H1 (cell line): ENCODE data around the gene ARSI. TPM values are rescaled to one million over a fixed set of nuclear protein-coding genes. Genes with fewer than 3 reads are reported as not detected.

Experiments used
- CTCF ChIA-PET: fragments of 300-600 bp; sonication (Branson Sonifier 250); formaldehyde crosslinking; loops from one replicate; lab custom pipeline; 2021; ENCODE audit not compliant: partially characterized antibody; lab: Charles Lee
- POLR2A ChIA-PET: fragments of 300-600 bp; sonication (Branson Sonifier 250); formaldehyde crosslinking; loops from one replicate; lab custom pipeline; 2021; ENCODE audit warnings: inconsistent platforms; ENCODE audit not compliant: partially characterized antibody; lab: Charles Lee
- DNase-seq, 2 experiments: peaks; one replicate each; pipeline versions ENCODE4 v3.0.0 to v3.0.0-alpha.2; 2010 to 2022; ENCODE audit warnings: low spot score in 2 of 2, low read depth in 1 of 2, mixed read lengths in 1 of 2
- FAIRE-seq: peaks from 2 replicates; lab custom pipeline; 2011; peaks lifted over from hg19 to GRCh38; lab: Jason Lieb, UNC
- H2AFZ ChIP-seq: 2 replicates; pipeline ENCODE4 v1.8.1; 2012; ENCODE audit warnings: low read length, inconsistent platforms
- H2AK5ac ChIP-seq: 2 replicates; pipeline ENCODE4 v1.6.1; 2013; ENCODE audit warnings: low read depth, low read length
- H2BK120ac ChIP-seq: replicated peaks from 2 replicates; pipeline ENCODE3; 2013; ENCODE audit warnings: low read depth, low read length, inconsistent platforms
- H2BK12ac ChIP-seq: 2 replicates; pipeline ENCODE4 v1.6.1; 2013; ENCODE audit warnings: low read depth, low read length
- H2BK15ac ChIP-seq: 2 replicates; pipeline ENCODE4 v1.6.1; 2013; ENCODE audit warnings: low read length
- H2BK20ac ChIP-seq: 2 replicates; pipeline ENCODE4 v1.6.1; 2013; ENCODE audit warnings: low read length
- H2BK5ac ChIP-seq: 2 replicates; pipeline ENCODE4 v1.6.1; 2013; ENCODE audit warnings: low read depth, low read length
- H3K14ac ChIP-seq: 2 replicates; pipeline ENCODE4 v1.6.1; 2013; ENCODE audit warnings: inconsistent platforms; ENCODE audit not compliant: insufficient read length
- H3K18ac ChIP-seq: 2 replicates; pipeline ENCODE4 v1.6.1; 2013; ENCODE audit warnings: low read length; ENCODE audit errors: extremely low read depth
- H3K23ac ChIP-seq: 2 replicates; pipeline ENCODE4 v1.6.1; 2013; ENCODE audit warnings: inconsistent platforms; ENCODE audit not compliant: insufficient read length
- H3K23me2 ChIP-seq: 2 replicates; pipeline ENCODE4 v1.6.1; 2013; ENCODE audit warnings: low read depth, low read length
- H3K27ac ChIP-seq: 2 replicates; pipeline ENCODE4 v1.6.1; 2011; ENCODE audit warnings: low read depth, low read length, inconsistent platforms
- H3K27me3 ChIP-seq, 4 experiments: replicated peaks in 1 of 4; 1 replicate in 1 of 4; 2 replicates in 3 of 4; pipeline versions ENCODE4 v1.6.1 to v1.8.1; 2011 to 2013; ENCODE audit warnings: low read length in 3 of 4, mild to moderate bottlenecking in 3 of 4, inconsistent platforms in 2 of 4, mixed read lengths in 2 of 4, moderate library complexity in 1 of 4; ENCODE audit not compliant: control insufficient read depth in 3 of 4, insufficient read depth in 3 of 4; ENCODE audit errors: extremely low read depth in 1 of 4
- H3K36me3 ChIP-seq, 4 experiments: 2 replicates each; pipeline versions ENCODE4 v1.6.1 to v1.8.1; 2011 to 2013; ENCODE audit warnings: mild to moderate bottlenecking in 4 of 4, low read length in 3 of 4, moderate library complexity in 2 of 4, control low read depth in 1 of 4, inconsistent platforms in 1 of 4; ENCODE audit not compliant: insufficient read depth in 4 of 4, control insufficient read depth in 2 of 4
- H3K4ac ChIP-seq: replicated peaks from 2 replicates; pipeline ENCODE3; 2013; ENCODE audit warnings: low read length, low read depth, mixed read lengths, inconsistent platforms; ENCODE audit not compliant: insufficient read length
- H3K4me1 ChIP-seq, 4 experiments: replicated peaks in 1 of 4; 1 replicate in 1 of 4; 2 replicates in 3 of 4; pipeline versions ENCODE4 v1.6.1 to v1.8.1; 2011 to 2013; ENCODE audit warnings: low read length in 3 of 4, inconsistent platforms in 2 of 4, mixed read lengths in 1 of 4; ENCODE audit not compliant: insufficient read depth in 4 of 4, control insufficient read depth in 3 of 4
- H3K4me2 ChIP-seq, 2 experiments: 2 replicates each; pipeline versions ENCODE4 v1.6.1 to v1.8.1; 2011 to 2013; ENCODE audit warnings: low read depth in 2 of 2, low read length in 2 of 2, control low read depth in 1 of 2, inconsistent platforms in 1 of 2, mild to moderate bottlenecking in 1 of 2; ENCODE audit not compliant: insufficient read depth in 1 of 2
- H3K4me3 ChIP-seq, 4 experiments: fragments of 200-600, 300-600 bp in 1 of 4; sonication (generic), shearing (Covaris generic), sonication (Bioruptor Twin) in 1 of 4; 2 replicates each; pipeline versions ENCODE4 v1.5.1 to v1.8.1; 2011 to 2016; ENCODE audit warnings: low read length in 4 of 4, low read depth in 3 of 4, control low read depth in 2 of 4, inconsistent platforms in 2 of 4, mild to moderate bottlenecking in 2 of 4, mixed read lengths in 1 of 4, moderate library complexity in 1 of 4; ENCODE audit not compliant: insufficient read depth in 2 of 4; ENCODE audit errors: extremely low read depth in 1 of 4
- H3K56ac ChIP-seq: replicated peaks from 2 replicates; pipeline ENCODE3; 2013; ENCODE audit warnings: low read depth, mild to moderate bottlenecking, mixed read lengths, low read length, inconsistent platforms; ENCODE audit not compliant: insufficient read length
- H3K79me1 ChIP-seq: 2 replicates; pipeline ENCODE4 v1.6.1; 2013; ENCODE audit warnings: low read depth, low read length, control low read depth
- H3K79me2 ChIP-seq, 2 experiments: 2 replicates each; pipeline versions ENCODE4 v1.6.1 to v1.8.1; 2012 to 2013; ENCODE audit warnings: low read length in 2 of 2, mild to moderate bottlenecking in 2 of 2, inconsistent platforms in 1 of 2; ENCODE audit not compliant: insufficient read depth in 2 of 2, control insufficient read depth in 1 of 2
- H3K9ac ChIP-seq, 4 experiments: replicated peaks in 1 of 4; 1 replicate in 1 of 4; 2 replicates in 3 of 4; pipeline versions ENCODE4 v1.6.1 to v1.8.1; 2011 to 2013; ENCODE audit warnings: low read depth in 3 of 4, low read length in 3 of 4, control low read depth in 2 of 4, mild to moderate bottlenecking in 2 of 4, moderate library complexity in 2 of 4, inconsistent platforms in 1 of 4; ENCODE audit errors: extremely low read depth in 1 of 4
- H3K9me3 ChIP-seq, 2 experiments: 2 replicates each; pipeline versions ENCODE4 v1.6.1 to v1.8.1; 2012 to 2013; ENCODE audit warnings: mild to moderate bottlenecking in 2 of 2, moderate library complexity in 2 of 2, control low read depth in 1 of 2, inconsistent platforms in 1 of 2, low read depth in 1 of 2, low read length in 1 of 2, mixed read lengths in 1 of 2; ENCODE audit not compliant: insufficient read depth in 2 of 2
- H4K20me1 ChIP-seq, 2 experiments: replicated peaks in 1 of 2; 2 replicates each; pipeline versions ENCODE3 to v1.8.1; 2011 to 2013; ENCODE audit warnings: inconsistent platforms in 2 of 2, low read length in 2 of 2, mild to moderate bottlenecking in 1 of 2; ENCODE audit not compliant: insufficient read depth in 2 of 2, control insufficient read depth in 1 of 2
- H4K5ac ChIP-seq: 2 replicates; pipeline ENCODE4 v1.6.1; 2013; ENCODE audit warnings: low read length, low read depth, mixed read lengths, inconsistent platforms; ENCODE audit not compliant: insufficient read length
- H4K8ac ChIP-seq: 2 replicates; pipeline ENCODE4 v1.8.0; 2013; ENCODE audit warnings: mild to moderate bottlenecking, moderate library complexity, low read length, inconsistent platforms; ENCODE audit not compliant: insufficient read depth; ENCODE audit errors: extremely low read depth
- H4K91ac ChIP-seq: replicated peaks from 2 replicates; pipeline ENCODE3; 2013; ENCODE audit warnings: low read length, mixed read lengths, inconsistent platforms; ENCODE audit not compliant: insufficient read length
- ASH2L ChIP-seq: fragments of 200-600, 300-600 bp; sonication (generic); IDR thresholded peaks from one replicate; pipeline ENCODE4 v1.7.1; 2017; ENCODE audit warnings: low read length
- BCL11A ChIP-seq, 2 experiments: IDR thresholded peaks; one replicate each; pipeline ENCODE4 v1.6.1; 2011; ENCODE audit warnings: low read depth in 2 of 2, low read length in 2 of 2, mild to moderate bottlenecking in 2 of 2
- CBX5 ChIP-seq: fragments of 300-800, 300-1000 bp; sonication (generic); IDR thresholded peaks from 2 replicates; pipeline ENCODE4 v1.7.1; 2016; ENCODE audit warnings: antibody characterized with exemption, low read length, low read depth
- CBX8 ChIP-seq: fragments of 300-800, 300-1000 bp; sonication (generic); IDR thresholded peaks from 2 replicates; pipeline ENCODE4 v1.7.1; 2016; ENCODE audit warnings: low read depth, low read length, borderline replicate concordance
- CHD2 ChIP-seq: IDR thresholded peaks from 2 replicates; pipeline ENCODE4 v1.6.1; 2012; ENCODE audit warnings: low read length, improper control_type of control experiment
- CREB1 ChIP-seq: IDR thresholded peaks from 2 replicates; pipeline ENCODE4 v1.6.1; 2012; ENCODE audit warnings: inconsistent platforms
- HDAC2 ChIP-seq, 2 experiments: fragments of 300-600 bp in 1 of 2; sonication (generic) in 1 of 2; IDR thresholded peaks; 2 replicates each; pipeline ENCODE4 v1.6.1; 2011 to 2012; ENCODE audit warnings: low read depth in 2 of 2, low read length in 2 of 2, mild to moderate bottlenecking in 2 of 2, moderate library complexity in 2 of 2, borderline replicate concordance in 1 of 2, inconsistent platforms in 1 of 2
- MAFK ChIP-seq: IDR thresholded peaks from 2 replicates; pipeline ENCODE4 v1.6.1; 2012; ENCODE audit warnings: low read depth, mild to moderate bottlenecking, improper control_type of control experiment, low read length
- NRF1 ChIP-seq: IDR thresholded peaks from 2 replicates; pipeline ENCODE4 v1.6.1; 2011; ENCODE audit warnings: mild to moderate bottlenecking, low read depth, low read length, improper control_type of control experiment
- RFX5 ChIP-seq: IDR thresholded peaks from 2 replicates; pipeline ENCODE4 v1.6.1; 2011; ENCODE audit warnings: low read depth, low read length, improper control_type of control experiment, borderline replicate concordance
- SIRT6 ChIP-seq: IDR thresholded peaks from one replicate; pipeline ENCODE4 v1.7.1; 2012; ENCODE audit warnings: low read length, inconsistent platforms
- SIX5 ChIP-seq: IDR thresholded peaks from 2 replicates; pipeline ENCODE4 v1.6.1; 2011; ENCODE audit warnings: mild to moderate bottlenecking, low read depth, low read length
- SP1 ChIP-seq: IDR thresholded peaks from 2 replicates; pipeline ENCODE4 v1.6.1; 2011; ENCODE audit warnings: low read depth, low read length
- TEAD4 ChIP-seq: IDR thresholded peaks from 2 replicates; pipeline ENCODE4 v1.6.1; 2012; ENCODE audit warnings: low read depth, low read length, inconsistent platforms, mixed read lengths
- USF2 ChIP-seq: IDR thresholded peaks from 2 replicates; pipeline ENCODE4 v1.6.1; 2011; ENCODE audit warnings: low read length, improper control_type of control experiment
- WGBS, 2 experiments: shearing (Covaris generic) in 1 of 2; methylation state at CpG; one replicate each; pipeline versions ENCODE4 v1.1.6 to v1.1.7; 2013 to 2015; ENCODE audit warnings: low lambda C conversion rate in 2 of 2, mixed read lengths in 2 of 2, inconsistent platforms in 1 of 2, low coverage in 1 of 2, missing lambda C conversion rate in 1 of 2; ENCODE audit not compliant: insufficient replicate concordance in 2 of 2, insufficient coverage in 1 of 2, insufficient read length in 1 of 2; ENCODE audit errors: extremely low coverage in 1 of 2, missing lambda C conversion rate in 1 of 2; 5-methylcytosine and 5-hydroxymethylcytosine counted together
- polyA plus RNA-seq, 7 experiments: library from polyadenylated mRNA; depleted of rRNA in 3 of 7; stranded (reverse) in 5 of 7; unstranded in 2 of 7; fragments of >200 nt in 5 of 7; fragments of 200-250 nt in 2 of 7; gene quantifications; 1 replicate in 5 of 7; 2 replicates in 1 of 7; 4 replicates in 1 of 7; pipeline versions ENCODE4 v1.2.1 to v1.2.3, GENCODE V29; 2011 to 2013; ENCODE audit warnings: missing spikeins in 2 of 7, mixed read lengths in 2 of 7
- total RNA-seq: library from RNA; stranded (reverse); fragmentation: NEBNext Ultra II Directional; extraction: Animal tissue kit (Norgen Biotek cat#: 25700); gene quantifications from 2 replicates; pipeline ENCODE4 v1.2.1, GENCODE V29; 2021

The ARSI gene
- total and polyA plus RNA-seq, 2 of the 8 experiments (the other 6 are each of a cell fraction or from before 2014, with no cell fraction given), result 4.5 to 6.7 TPM

GRCh38 chr5:150316320-150316719 is 13.6 kb upstream of the ARSI start:
- no peak for FAIRE-seq
- no peaks in the 10 kb centered on the region for H3K9me3 ChIP-seq
- H3K27ac ChIP-seq, result no peak overlapping the region
- no peak overlapping the region for H2BK15ac ChIP-seq
- no peak overlapping the region for H4K8ac ChIP-seq
- no peak overlapping the region for H3K4me2 ChIP-seq
- no peak overlapping the region for H3K18ac ChIP-seq
- H3K23me2 ChIP-seq, result no peaks in the 10 kb centered on the region
- no peak overlapping the region for H2AFZ ChIP-seq
- POLR2A ChIA-PET, result no interaction called here
- no peak overlapping the region for H3K9ac ChIP-seq
- H3K79me1 ChIP-seq, result no peaks in the 10 kb centered on the region
- H3K23ac ChIP-seq, result no peak overlapping the region
- CTCF ChIA-PET, result interaction anchor here (0.6 to 3.5 kb wide), 3 partner anchors 12 to 68 kb away, joined by 3 to 15 read pairs (median 4); partner anchors contain the start of gene ARSI
- no peaks in the 10 kb centered on the region for H3K79me2 ChIP-seq
- 92% methylated on average over 3 of the region's 3 CpGs; no CpG with 5 or more reads in 1 of the 2 experiments for WGBS, 2 experiments
- H2BK12ac ChIP-seq, result no peak overlapping the region
- H4K5ac ChIP-seq, result no peak overlapping the region
- H3K4me3 ChIP-seq, result no peak overlapping the region
- no peaks in the 10 kb centered on the region for H3K27me3 ChIP-seq
- H4K91ac ChIP-seq, result no peak overlapping the region
- no peak overlapping the region for H2BK20ac ChIP-seq
- no peaks in the 10 kb centered on the region for H4K20me1 ChIP-seq
- H3K4me1 ChIP-seq, result peaks cover 0 to 6% (median 1%) of the 10 kb centered on the region in 4 experiments; a peak in 4 of 7 replicates
- no peaks in the 10 kb centered on the region for H3K36me3 ChIP-seq
- no peak overlapping the region for H3K4ac ChIP-seq
- no peak overlapping the region for H2AK5ac ChIP-seq
- H3K14ac ChIP-seq, result no peak overlapping the region
- H2BK5ac ChIP-seq, result no peak overlapping the region
- no peak overlapping the region for H2BK120ac ChIP-seq
- no peak overlapping the region for H3K56ac ChIP-seq
- DNase-seq, result no peak
- TF ChIP-seq RFX5 (no peak), ASH2L (no peak), SP1 (no peak), SIX5 (no peak), CREB1 (no peak), CBX8 (no peak), TEAD4 (no peak), HDAC2 (IDR thresholded peaks at IDR 0.05; ENCODE audit: borderline replicate concordance in 1 of 2, low read depth in 2 of 2, low read length in 2 of 2) (no peak), MAFK (no peak), SIRT6 (no peak), USF2 (no peak), NRF1 (no peak), CHD2 (no peak), BCL11A (IDR thresholded peaks at IDR 0.05; ENCODE audit: low read depth in 2 of 2, low read length in 2 of 2) (no peak), CBX5 (no peak)
